Measurements from ENCODE around the gene GALK2. TPM values are rescaled to one million over a fixed set of nuclear protein-coding genes. Genes with fewer than 3 reads are reported as not detected.
"Not testable (repeated sequence)": the region's sequence is repeated elsewhere in the genome, so short reads cannot be mapped to it uniquely, and the experiment has no call there.

GALK2 gene
- total RNA-seq, 1 experiment from 2014 or later = 59.4 TPM

GRCh38 chr15:49164865-49165264 is 5.2 kb upstream of the GALK2 start:
- no peak for DNase-seq (ENCODE audit: low spot score)

GRCh38 chr15:49168016-49168415 is 2.0 kb upstream of the GALK2 start:
- DNase-seq (ENCODE audit: low spot score) = no peak

- DNase-seq (ENCODE audit: low spot score) = no peak
Observed at GRCh38 chr15:49171790-49172189, 1.7 kb downstream of the GALK2 start.

GRCh38 chr15:49174902-49175301 is 4.9 kb downstream of the GALK2 start:
- DNase-seq (ENCODE audit: low spot score) = no peak

GRCh38 chr15:49175582-49176397 is 5.7 kb downstream of the GALK2 start:
- DNase-seq (ENCODE audit: low spot score) = not testable (repeated sequence)

GRCh38 chr15:49178497-49178896 is 8.4 kb downstream of the GALK2 start:
- DNase-seq (ENCODE audit: low spot score) = no peak

GRCh38 chr15:49179433-49180190 is 9.6 kb downstream of the GALK2 start:
- no peak for DNase-seq (ENCODE audit: low spot score)

- no peak for DNase-seq (ENCODE audit: low spot score)
Observed at GRCh38 chr15:49182128-49182527, 12.1 kb downstream of the GALK2 start.

- not testable (repeated sequence) for DNase-seq (ENCODE audit: low spot score)
Observed at GRCh38 chr15:49183741-49184140, 13.7 kb downstream of the GALK2 start.

- no peak for DNase-seq (ENCODE audit: low spot score)
Observed at GRCh38 chr15:49185473-49185872, 15.4 kb downstream of the GALK2 start.

GRCh38 chr15:49187549-49188245 is 17.6 kb downstream of the GALK2 start:
- peak; percentile 6 for DNase-seq (ENCODE audit: low spot score)

- no peak for DNase-seq (ENCODE audit: low spot score)
Observed at GRCh38 chr15:49188933-49189332, 18.9 kb downstream of the GALK2 start.

- no peak for DNase-seq (ENCODE audit: low spot score)
Observed at GRCh38 chr15:49189631-49190030, 19.6 kb downstream of the GALK2 start.

GRCh38 chr15:49190586-49190985 is 20.5 kb downstream of the GALK2 start:
- no peak for DNase-seq (ENCODE audit: low spot score)

GRCh38 chr15:49191892-49192291 is 21.8 kb downstream of the GALK2 start:
- no peak for DNase-seq (ENCODE audit: low spot score)

- no peak for DNase-seq (ENCODE audit: low spot score)
Observed at GRCh38 chr15:49196856-49197255, 26.8 kb downstream of the GALK2 start.

- DNase-seq (ENCODE audit: low spot score) = no peak
Observed at GRCh38 chr15:49199666-49200065, 29.6 kb downstream of the GALK2 start.

- no peak for DNase-seq (ENCODE audit: low spot score)
Observed at GRCh38 chr15:49200347-49200746, 30.3 kb downstream of the GALK2 start.

GRCh38 chr15:49208102-49208501 is 38.1 kb downstream of the GALK2 start:
- not testable (repeated sequence) for DNase-seq (ENCODE audit: low spot score)

GRCh38 chr15:49212897-49213296 is 42.9 kb downstream of the GALK2 start:
- DNase-seq (ENCODE audit: low spot score) = no peak

- peak; percentile 87 for DNase-seq (ENCODE audit: low spot score)
Observed at GRCh38 chr15:49215768-49216739, 46.0 kb downstream of the GALK2 start.
